ENCODE data around the gene ITIH1. TPM values are rescaled to one million over a fixed set of nuclear protein-coding genes. Genes with fewer than 3 reads are reported as not detected.
"Not testable (repeated sequence)": the region's sequence is repeated elsewhere in the genome, so short reads cannot be mapped to it uniquely, and the experiment has no call there.

ITIH1 gene
- 0.04 TPM in 1 of 2 replicates, not detected in the other for total RNA-seq (2014; rRNA removed; shearing (Covaris generic))

GRCh38 chr3:52777127-52777958, at the start of gene ITIH1:
Gene ITIH1, plus strand, starts transcription at chr3:52777599. Its CDS starts 17 bp downstream, at chr3:52777616.
- no peak within 1 kb of the TSS for H3K27ac ChIP-seq
- no peak for DNase-seq
- H3K27me3 ChIP-seq = no peaks in the 10 kb centered on the region
- no peaks in the 10 kb centered on the region for H3K9me3 ChIP-seq (replicated peaks)
- no peak within 1 kb of the TSS for H3K4me3 ChIP-seq
- H3K36me3 ChIP-seq = no peaks in the 10 kb centered on the region
- H3K4me1 ChIP-seq = no peaks in the 10 kb centered on the region

- H3K27ac ChIP-seq, H3K4me1 ChIP-seq, H3K27me3 ChIP-seq, H3K4me3 ChIP-seq, DNase-seq: not testable (repeated sequence)
- Histone ChIP-seq H3K36me3 (peaks cover 16% of the 10 kb centered on the region), H3K9me3 (replicated peaks) (peaks cover 10% of the 10 kb centered on the region)
Observed at GRCh38 chr3:52728753-52729152, 48.6 kb upstream of the ITIH1 start.

GRCh38 chr3:52730681-52731080, 46.7 kb upstream of the ITIH1 start:
- H3K36me3 ChIP-seq = peaks cover 31% of the 10 kb centered on the region
- H3K27me3 ChIP-seq = no peaks in the 10 kb centered on the region
- no peaks in the 10 kb centered on the region for H3K4me1 ChIP-seq
- H3K27ac ChIP-seq = no peak overlapping the region
- DNase-seq = no peak
- peaks cover 10% of the 10 kb centered on the region for H3K9me3 ChIP-seq (replicated peaks)
- H3K4me3 ChIP-seq = no peak overlapping the region

- Histone ChIP-seq H3K36me3 (peaks cover 34% of the 10 kb centered on the region), H3K27me3 (no peaks in the 10 kb centered on the region), H3K9me3 (replicated peaks) (peaks cover 10% of the 10 kb centered on the region), H3K4me1 (no peaks in the 10 kb centered on the region), H3K4me3 (no peak overlapping the region), H3K27ac (no peak overlapping the region)
- no peak for DNase-seq
Observed at GRCh38 chr3:52731590-52731989, 45.8 kb upstream of the ITIH1 start.

DNA sequence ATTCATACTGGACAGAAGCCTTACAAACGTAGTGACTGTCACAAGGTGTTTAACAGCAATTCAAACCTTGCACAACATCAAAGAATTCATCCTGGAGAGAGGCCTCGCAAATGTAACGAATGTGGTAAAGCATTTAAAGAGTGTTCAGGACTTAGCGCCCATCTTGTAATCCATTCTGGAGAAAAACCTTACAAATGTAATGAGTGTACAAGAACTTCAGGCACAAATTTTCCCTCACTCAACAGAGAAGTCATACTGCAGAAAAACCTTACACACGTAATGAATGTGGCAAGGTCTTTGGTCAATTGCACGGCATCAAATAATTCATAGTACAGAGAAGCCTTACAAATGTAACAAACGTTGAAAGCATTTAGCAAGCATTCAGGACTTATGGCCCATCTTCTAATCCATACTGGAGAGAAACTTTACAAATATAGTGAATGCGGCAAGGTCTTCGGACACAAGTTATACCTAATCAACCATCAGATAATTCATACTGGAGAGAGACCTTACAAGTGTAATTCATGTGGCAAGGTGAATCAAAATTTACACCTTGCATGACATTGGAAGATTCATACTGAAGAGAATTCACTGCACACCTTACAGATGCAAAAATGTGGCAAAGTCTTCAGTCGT, 44.0 kb upstream of the ITIH1 start:
- no peak for DNase-seq
- Histone ChIP-seq H3K27ac (no peak overlapping the region), H3K27me3 (no peaks in the 10 kb centered on the region), H3K9me3 (replicated peaks) (peaks cover 10% of the 10 kb centered on the region), H3K4me3 (no peak overlapping the region), H3K36me3 (peaks cover 36% of the 10 kb centered on the region), H3K4me1 (no peaks in the 10 kb centered on the region)

- no peaks in the 10 kb centered on the region for H3K4me1 ChIP-seq
- H3K4me3 ChIP-seq = no peak overlapping the region
- peaks cover 48% of the 10 kb centered on the region for H3K36me3 ChIP-seq
- no peaks in the 10 kb centered on the region for H3K27me3 ChIP-seq
- no peak overlapping the region for H3K27ac ChIP-seq
- DNase-seq = no peak
- no peaks in the 10 kb centered on the region for H3K9me3 ChIP-seq (replicated peaks)
Observed at GRCh38 chr3:52739730-52740129, 37.7 kb upstream of the ITIH1 start.

GRCh38 chr3:52742418-52743041, 34.9 kb upstream of the ITIH1 start:
- Histone ChIP-seq H3K9me3 (replicated peaks) (no peaks in the 10 kb centered on the region), H3K27ac (no peak overlapping the region), H3K4me3 (no peak overlapping the region), H3K4me1 (no peaks in the 10 kb centered on the region), H3K36me3 (peaks cover 49% of the 10 kb centered on the region), H3K27me3 (no peaks in the 10 kb centered on the region)
- DNase-seq = peak in 1 of 2 experiments; percentile 52

GRCh38 chr3:52743152-52743551, 34.2 kb upstream of the ITIH1 start:
- Histone ChIP-seq H3K4me1 (no peaks in the 10 kb centered on the region), H3K9me3 (replicated peaks) (no peaks in the 10 kb centered on the region), H3K36me3 (peaks cover 50% of the 10 kb centered on the region), H3K4me3 (no peak overlapping the region), H3K27me3 (no peaks in the 10 kb centered on the region), H3K27ac (no peak overlapping the region)
- DNase-seq = no peak

DNA sequence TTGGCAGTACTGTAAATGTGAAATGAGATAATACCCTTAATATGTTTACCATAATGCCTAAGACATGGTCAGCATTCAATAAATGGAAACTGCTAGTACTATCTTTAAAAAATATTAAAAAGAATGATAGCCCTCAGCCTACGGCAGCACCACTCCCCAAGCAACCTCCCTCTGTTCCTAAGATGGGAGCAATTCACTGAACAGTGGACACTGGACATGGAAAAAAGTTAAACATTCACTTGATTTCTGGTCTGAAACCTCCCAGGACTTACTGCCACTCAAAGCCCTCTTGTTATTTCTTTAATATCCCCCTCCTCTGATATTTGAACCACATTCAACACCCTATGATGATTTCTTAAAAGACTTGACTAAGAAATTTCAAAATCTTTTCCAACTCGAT, 33.7 kb upstream of the ITIH1 start:
- no peaks in the 10 kb centered on the region for H3K9me3 ChIP-seq (replicated peaks)
- no peaks in the 10 kb centered on the region for H3K27me3 ChIP-seq
- H3K4me1 ChIP-seq = no peaks in the 10 kb centered on the region
- DNase-seq = no peak
- no peak overlapping the region for H3K27ac ChIP-seq
- no peak overlapping the region for H3K4me3 ChIP-seq
- H3K36me3 ChIP-seq = peaks cover 52% of the 10 kb centered on the region

DNA sequence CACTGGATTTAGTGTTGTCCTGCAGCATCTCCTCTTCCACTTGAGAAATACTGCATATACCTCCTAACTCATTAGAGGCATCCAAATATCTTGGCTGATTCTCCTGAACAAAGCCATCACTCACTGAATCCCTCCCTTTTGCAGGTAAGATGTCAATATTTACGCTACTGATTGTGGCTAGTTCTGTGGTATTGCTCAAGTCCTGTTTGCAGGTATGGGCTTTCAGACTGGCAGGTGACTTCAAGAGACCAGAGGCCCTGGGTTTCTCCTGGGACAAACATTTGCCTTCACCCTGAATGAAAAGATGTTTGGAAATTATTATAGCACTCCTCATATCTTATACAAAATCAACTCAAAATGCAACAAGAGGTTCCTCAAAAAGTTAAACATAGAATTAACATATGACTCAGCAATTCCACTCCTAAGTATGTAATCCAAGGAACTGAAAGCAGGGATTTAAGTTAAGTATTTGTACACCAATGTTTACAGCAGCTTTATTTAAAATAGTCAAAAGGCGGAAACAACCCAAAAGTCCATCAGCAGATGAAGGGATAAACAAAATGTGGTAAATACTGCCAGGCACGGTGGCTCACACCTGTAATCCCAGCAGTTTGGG, 25.2 kb upstream of the ITIH1 start:
- H3K9me3 ChIP-seq (replicated peaks) = no peaks in the 10 kb centered on the region
- no peak for DNase-seq
- no peak overlapping the region for H3K27ac ChIP-seq
- peaks cover 34% of the 10 kb centered on the region for H3K36me3 ChIP-seq
- H3K4me3 ChIP-seq = no peak overlapping the region
- no peaks in the 10 kb centered on the region for H3K4me1 ChIP-seq
- H3K27me3 ChIP-seq = no peaks in the 10 kb centered on the region

DNA sequence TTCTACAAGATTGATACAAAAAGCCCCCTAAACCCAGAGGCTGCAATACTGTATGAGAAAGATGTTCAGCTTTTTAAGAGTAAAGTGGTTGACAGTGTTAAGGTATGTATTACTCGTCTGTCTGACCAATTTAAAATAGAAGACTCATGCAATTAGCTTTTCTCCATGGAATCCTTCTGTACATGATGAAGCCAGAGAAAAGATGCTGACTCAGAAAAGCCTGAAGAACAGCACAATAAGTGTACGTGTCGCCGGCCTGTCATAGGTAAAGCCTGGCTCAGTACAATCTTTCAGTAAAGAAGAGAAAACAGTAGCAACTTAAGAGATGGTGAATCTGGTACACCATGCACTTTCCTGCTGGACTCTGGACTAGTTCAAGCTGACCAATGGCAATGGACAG, 23.0 kb upstream of the ITIH1 start:
- H3K36me3 ChIP-seq = peaks cover 32% of the 10 kb centered on the region
- no peak for DNase-seq
- no peak overlapping the region for H3K4me3 ChIP-seq

GRCh38 chr3:52756141-52756540, 21.3 kb upstream of the ITIH1 start:
- Histone ChIP-seq H3K9me3 (replicated peaks) (no peaks in the 10 kb centered on the region), H3K4me3 (no peak overlapping the region), H3K36me3 (peaks cover 38% of the 10 kb centered on the region), H3K27me3 (no peaks in the 10 kb centered on the region), H3K27ac (no peak overlapping the region), H3K4me1 (no peaks in the 10 kb centered on the region)
- no peak for DNase-seq

More for the DNA sequence above, 23.0 kb upstream of the ITIH1 start:
- no peaks in the 10 kb centered on the region for H3K9me3 ChIP-seq (replicated peaks)
- no peaks in the 10 kb centered on the region for H3K27me3 ChIP-seq
- H3K27ac ChIP-seq = no peak overlapping the region
- H3K4me1 ChIP-seq = no peaks in the 10 kb centered on the region

GRCh38 chr3:52763466-52763865, 13.9 kb upstream of the ITIH1 start:
- H3K27me3 ChIP-seq = no peaks in the 10 kb centered on the region
- DNase-seq = no peak
- H3K27ac ChIP-seq = no peak overlapping the region
- H3K9me3 ChIP-seq (replicated peaks) = no peaks in the 10 kb centered on the region
- H3K4me3 ChIP-seq = no peak overlapping the region
- H3K4me1 ChIP-seq = no peaks in the 10 kb centered on the region
- H3K36me3 ChIP-seq = peaks cover 39% of the 10 kb centered on the region

GRCh38 chr3:52769786-52770455, 7.5 kb upstream of the ITIH1 start:
- H3K27me3 ChIP-seq = no peaks in the 10 kb centered on the region
- no peaks in the 10 kb centered on the region for H3K9me3 ChIP-seq (replicated peaks)
- peak in 1 of 2 experiments; percentile 20 for DNase-seq
- H3K36me3 ChIP-seq = no peaks in the 10 kb centered on the region; the same call in none of the 2 replicates
- peak overlapping the region; percentile 90 for H3K4me3 ChIP-seq
- H3K4me1 ChIP-seq = no peaks in the 10 kb centered on the region
- H3K27ac ChIP-seq = no peak overlapping the region; the same call in 1 of the 2 replicates
